Activated effector memory CD4-positive, alpha-beta T cell treated with Interleukin-2 at 50 U/mL for 16 hours (primary cell): Measurements from ENCODE around the gene FGF14.

Source experiments
- DNase-seq: peaks from one replicate; pipeline ENCODE4 v3.0.0-alpha.2; 2020

FGF14 gene

DNA sequence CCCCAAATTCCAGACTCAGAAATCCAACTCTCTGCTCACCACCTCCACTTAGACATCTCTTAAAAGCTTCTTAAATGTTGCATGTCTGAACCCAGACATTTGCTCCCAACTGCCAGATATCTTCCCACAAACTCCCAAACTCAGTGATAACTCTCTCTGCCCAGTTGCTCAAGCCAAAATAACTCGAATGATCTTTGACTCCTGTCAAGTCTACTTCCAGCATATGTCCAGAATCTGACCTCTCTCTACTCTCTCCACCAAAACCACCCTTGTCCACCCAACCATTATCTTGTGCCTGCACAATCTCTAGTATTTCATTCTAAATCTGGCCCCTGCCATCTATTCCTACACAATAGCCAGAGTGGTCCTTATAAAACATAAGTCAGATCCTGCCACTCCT, 99.3 kb downstream of the FGF14 start:
- no peak for DNase-seq

DNA sequence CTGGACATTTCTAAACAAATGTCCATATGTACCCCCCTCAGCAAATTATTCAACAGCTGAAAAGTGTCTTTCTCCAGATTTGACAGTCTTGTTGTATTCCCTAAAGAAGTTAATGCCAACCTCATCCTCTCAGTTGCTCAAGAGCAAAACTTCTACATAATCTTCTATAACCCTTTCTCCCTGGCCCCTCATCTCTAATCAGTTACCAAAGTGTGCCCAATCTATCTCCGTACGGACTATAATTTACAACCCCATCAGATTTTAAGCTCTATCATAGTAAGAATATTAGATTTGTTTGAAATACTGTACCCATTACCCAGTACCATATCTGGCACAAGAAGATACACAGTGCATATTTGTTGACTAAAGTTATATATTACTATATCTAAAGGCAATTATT, 101.5 kb downstream of the FGF14 start:
- no peak for DNase-seq

DNA sequence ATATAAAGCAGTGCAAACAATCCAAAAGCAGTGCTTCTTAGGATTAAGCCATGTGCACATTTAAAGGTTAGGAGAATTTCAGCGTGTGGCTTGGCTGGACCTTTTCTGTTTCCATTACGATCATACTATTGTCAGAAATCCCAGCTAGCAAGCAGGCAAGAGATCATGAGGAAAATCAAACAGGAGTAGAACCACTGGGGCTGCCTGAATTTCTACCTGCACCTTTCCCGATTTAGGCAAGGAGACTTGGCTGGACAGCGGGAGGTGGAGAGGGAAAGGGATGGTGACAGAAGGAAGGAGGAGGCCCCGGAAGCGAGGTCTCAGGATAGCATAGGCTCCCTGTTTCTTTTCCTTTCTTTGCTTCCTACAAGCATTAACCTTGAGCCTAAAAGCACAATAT, 102.5 kb downstream of the FGF14 start:
- no peak for DNase-seq

GRCh38 chr13:102298051-102298450, 103.8 kb downstream of the FGF14 start:
- DNase-seq, result no peak

GRCh38 chr13:102295316-102296048, 106.4 kb downstream of the FGF14 start:
- DNase-seq, result no peak

DNA sequence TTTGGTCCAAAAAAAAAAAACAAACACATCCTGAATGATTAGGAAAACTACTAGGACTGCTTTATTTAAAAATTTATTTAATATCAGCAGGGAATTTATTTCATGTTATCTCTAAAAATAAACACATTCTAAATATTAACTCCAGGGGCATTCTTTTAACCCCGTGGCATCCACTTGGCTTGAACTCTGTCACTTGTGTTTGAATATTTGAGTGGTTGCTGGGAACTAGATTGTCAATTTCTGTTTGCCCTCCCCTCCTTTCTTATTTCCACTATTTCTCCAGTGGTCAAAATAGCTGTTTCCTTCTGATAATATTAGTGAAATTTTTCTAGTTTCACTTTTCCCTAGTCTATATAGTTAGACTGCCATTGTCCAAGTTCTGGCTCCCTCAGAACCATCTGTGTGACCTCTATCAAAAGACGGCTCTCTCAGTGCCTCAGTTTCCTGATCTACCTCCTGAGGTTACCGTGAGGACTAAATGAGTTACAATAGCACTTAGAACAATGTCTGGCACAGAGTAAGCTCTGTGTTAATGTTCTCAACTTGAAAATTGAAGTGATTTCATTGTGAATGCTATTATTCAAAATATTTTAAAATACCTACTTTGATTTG, 107.3 kb downstream of the FGF14 start:
- no peak for DNase-seq

- DNase-seq, result no peak
Measured at GRCh38 chr13:102293723-102294122, 108.1 kb downstream of the FGF14 start.

DNA sequence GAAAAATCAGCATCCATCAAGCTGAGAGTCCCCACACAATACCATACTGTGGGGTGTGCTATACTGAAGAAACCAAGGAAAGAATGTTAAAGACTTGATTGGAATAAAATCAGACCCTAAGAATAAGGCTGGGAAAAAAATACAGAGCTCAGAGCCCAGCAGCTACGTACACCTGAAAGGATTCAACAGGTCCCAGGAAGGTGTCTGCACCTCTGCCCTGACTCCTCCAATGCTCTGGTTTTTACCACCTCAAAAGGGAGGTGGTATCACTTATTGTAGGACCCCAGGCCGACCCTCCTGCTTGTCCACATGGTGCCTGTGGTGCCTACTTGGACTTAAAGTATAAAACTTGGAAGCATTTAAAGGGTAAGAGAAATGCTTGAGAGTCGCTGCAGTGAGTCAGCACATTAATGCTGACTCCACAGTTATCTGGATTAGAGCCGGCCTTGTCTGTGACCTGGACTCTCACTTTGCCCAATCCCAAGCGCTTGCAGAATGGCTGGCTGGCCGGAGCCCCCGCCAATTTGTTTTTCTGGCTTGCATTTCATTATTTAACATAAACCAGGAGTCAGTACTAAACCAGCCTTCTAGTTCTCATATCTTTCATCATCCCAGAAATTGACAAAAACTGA, 110.1 kb downstream of the FGF14 start:
- no peak for DNase-seq

GRCh38 chr13:102289606-102290005, 112.2 kb downstream of the FGF14 start:
- no peak for DNase-seq

GRCh38 chr13:102286326-102286725, 115.5 kb downstream of the FGF14 start:
- DNase-seq, result no peak

DNA sequence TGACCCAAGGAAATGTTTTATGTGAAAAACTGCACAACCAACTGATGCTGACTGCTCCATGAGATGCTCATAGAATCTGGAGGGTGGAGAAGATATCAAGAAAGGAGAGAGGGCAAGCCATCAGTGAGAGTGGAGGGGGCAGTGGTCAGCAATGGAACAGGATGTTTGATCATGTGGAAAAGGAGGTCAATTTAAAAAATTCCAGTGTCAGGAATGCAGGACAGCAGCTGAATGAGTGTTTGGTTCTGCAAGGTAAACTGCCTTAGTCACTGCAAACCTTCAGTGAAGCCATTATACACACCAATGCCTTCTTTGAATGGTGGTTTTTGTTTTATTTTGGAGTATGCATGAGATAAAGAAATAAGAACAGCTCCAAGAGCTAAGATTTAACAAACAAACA, 121.5 kb downstream of the FGF14 start:
- no peak for DNase-seq

DNA sequence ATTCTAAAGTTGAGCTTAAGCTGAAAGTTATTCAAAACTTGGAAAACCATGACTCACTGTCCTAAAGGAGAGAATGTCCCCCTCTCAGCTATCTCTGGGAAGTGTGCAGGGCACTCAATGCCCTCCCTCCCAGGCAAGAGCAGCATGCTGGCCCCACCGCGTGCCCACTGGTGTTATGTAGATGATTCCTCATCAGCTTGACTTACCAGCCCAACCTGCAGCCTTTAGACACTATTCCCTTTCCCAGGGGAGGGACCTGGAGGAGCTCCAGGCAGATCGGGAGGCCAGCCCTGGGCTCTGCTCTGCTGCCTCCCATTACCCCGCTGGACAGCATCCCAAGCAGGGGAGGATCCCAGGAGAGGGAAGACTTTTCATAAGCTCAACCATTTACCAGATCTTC, 124.6 kb downstream of the FGF14 start:
- DNase-seq, result no peak

DNA sequence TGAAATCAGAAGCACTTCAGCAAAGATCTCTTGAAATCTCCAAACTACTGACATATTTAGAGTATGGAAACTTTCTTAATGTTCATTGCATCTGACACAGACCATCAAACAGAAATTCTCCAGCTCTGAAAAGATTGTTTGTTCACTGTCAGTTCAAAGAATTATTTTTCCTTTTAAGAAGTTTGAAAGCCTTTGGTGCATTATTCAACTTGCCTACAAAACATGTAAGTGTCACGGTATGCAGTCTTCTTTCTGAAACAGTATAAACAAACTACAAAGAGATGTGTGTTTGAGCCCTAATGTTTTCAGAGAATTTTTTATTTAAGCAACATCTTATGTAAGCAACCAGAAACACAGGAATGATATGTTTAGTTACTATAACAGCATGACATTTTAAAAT, 125.4 kb downstream of the FGF14 start:
- DNase-seq, result no peak

- no peak for DNase-seq
Measured at GRCh38 chr13:102275969-102276368, 125.9 kb downstream of the FGF14 start.

- DNase-seq, result no peak
Measured at GRCh38 chr13:102273111-102273510, 128.7 kb downstream of the FGF14 start.

- DNase-seq, result no peak
Measured at GRCh38 chr13:102267191-102267590, 134.7 kb downstream of the FGF14 start.

- no peak for DNase-seq
Measured at GRCh38 chr13:102261809-102262208, 140.0 kb downstream of the FGF14 start.

- DNase-seq, result no peak
Measured at GRCh38 chr13:102261316-102261715, 140.5 kb downstream of the FGF14 start.

GRCh38 chr13:102260256-102260655, 141.6 kb downstream of the FGF14 start:
- no peak for DNase-seq

- DNase-seq, result no peak
Measured at GRCh38 chr13:102255409-102255808, 146.4 kb downstream of the FGF14 start.

GRCh38 chr13:102251817-102252216, 150.0 kb downstream of the FGF14 start:
- DNase-seq, result no peak

DNA sequence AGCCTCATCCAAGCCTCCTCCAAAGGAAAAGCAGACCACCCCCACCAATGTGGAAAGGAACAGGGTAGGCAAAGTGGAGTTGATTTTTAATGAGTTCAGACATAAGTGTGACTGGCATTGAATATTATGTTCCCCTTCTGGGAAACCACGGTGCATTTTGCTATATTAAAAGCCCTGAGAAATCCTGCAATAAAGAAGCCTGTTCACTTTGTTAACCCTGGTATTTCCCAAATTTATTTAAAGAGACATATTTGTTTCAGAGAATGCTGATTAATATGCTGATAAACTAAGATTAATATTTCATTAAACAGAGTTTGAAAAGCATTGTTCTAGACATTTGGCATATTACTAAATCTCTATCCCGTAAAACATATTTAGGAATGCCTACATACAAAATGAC, 151.4 kb downstream of the FGF14 start:
- DNase-seq, result no peak

DNA sequence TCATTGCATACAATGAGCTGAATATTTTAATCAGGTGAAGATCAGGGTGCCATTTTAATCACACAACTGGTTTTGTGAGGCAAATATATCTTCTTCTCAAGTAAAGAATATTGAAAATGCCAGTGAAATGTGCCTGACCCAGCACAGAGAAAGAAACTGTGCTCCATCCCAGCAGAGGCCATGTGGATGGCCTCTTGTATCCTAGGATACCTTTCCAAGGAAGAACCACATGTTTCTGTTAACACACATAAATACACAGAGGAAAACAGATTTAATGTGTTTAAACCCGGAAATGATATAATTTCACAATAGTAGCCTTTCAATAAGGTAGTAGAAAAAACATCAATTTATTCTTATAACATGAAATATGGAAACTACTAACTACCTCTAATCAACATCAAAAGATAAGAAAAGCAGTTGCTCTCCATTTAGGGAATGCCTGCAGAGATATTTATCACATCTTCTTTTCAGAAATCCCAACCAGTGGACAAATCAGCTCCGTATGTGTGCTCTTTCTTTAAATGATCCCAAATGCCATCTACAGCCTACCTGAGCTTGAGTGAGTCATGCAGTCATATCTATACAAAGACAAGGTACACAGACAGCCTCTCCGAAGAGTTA, 157.1 kb downstream of the FGF14 start:
- no peak for DNase-seq

DNA sequence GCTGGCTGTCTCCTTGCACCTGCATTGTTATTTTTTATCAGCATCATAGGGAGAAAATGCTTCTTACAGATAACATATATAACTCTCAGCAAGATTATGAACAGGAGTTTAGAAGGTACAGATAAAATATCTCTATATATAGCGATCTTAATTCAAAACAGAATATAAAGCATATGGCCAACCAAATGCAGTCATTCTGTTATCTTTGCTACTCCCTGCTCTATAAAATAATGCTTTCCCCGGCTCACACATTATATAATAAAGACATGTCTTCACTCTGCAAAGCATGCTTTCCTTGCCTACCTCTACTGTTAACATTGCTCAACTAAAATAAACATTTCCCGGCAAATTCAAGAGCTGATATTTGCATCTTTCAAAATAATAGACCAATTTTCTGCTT, 161.7 kb downstream of the FGF14 start:
- DNase-seq, result no peak
